Left ventricle myocardium inferior (tissue), 1 donor: ENCODE measurements around the gene ADAP1. TPM values are rescaled to one million over a fixed set of nuclear protein-coding genes. Genes with fewer than 3 reads are reported as not detected.

Experiments used
- DNase-seq: peaks from one replicate; pipeline ENCODE4 v3.0.0-alpha.2; 2020
- H3K27ac ChIP-seq: fragments of 200-600 bp; replicated peaks from 2 replicates; pipeline ENCODE4 v1.8.0; 2021
- H3K27me3 ChIP-seq: fragments of 200-600 bp; 2 replicates; pipeline ENCODE4 v1.8.0; 2021; ENCODE audit warnings: low read depth
- H3K36me3 ChIP-seq: fragments of 200-600 bp; 2 replicates; pipeline ENCODE4 v1.8.0; 2021
- H3K4me1 ChIP-seq: fragments of 200-600 bp; 2 replicates; pipeline ENCODE4 v1.8.0; 2021
- H3K4me3 ChIP-seq: fragments of 200-600 bp; 2 replicates; pipeline ENCODE4 v1.8.0; 2021; ENCODE audit warnings: mild to moderate bottlenecking, moderate library complexity
- H3K9me3 ChIP-seq: fragments of 200-600 bp; replicated peaks from 2 replicates; pipeline ENCODE4 v1.8.0; 2021
- CTCF ChIP-seq: fragments of 200-600 bp; IDR thresholded peaks from 2 replicates; pipeline ENCODE4 v1.8.0; 2021; ENCODE audit warnings: antibody characterized with exemption, mild to moderate bottlenecking, borderline replicate concordance
- intact Hi-C: fragments of 100-400 bp; cut with micrococcal nuclease; formaldehyde crosslinking; loops from one replicate; pipeline ENCODE4 v1.11.0; 2022
- total RNA-seq: library from RNA; stranded (reverse); fragmentation: NEBNext Ultra II Directional; extraction: Animal tissue kit (Norgen Biotek cat#: 25700); gene quantifications from one replicate; pipeline ENCODE4 v1.2.1, GENCODE V29; 2021
- donor health status: DM: no; HTN: yes; CAD: no; lungs with severe emphysema.

Gene ADAP1
- total RNA-seq, 1 donor from 2014 or later = 8.4 TPM

- no peak overlapping the region for H3K4me3 ChIP-seq
- peaks cover 17% of the 10 kb centered on the region for H3K4me1 ChIP-seq
- TF ChIP-seq CTCF = no peak
- DNase-seq = no peak
- H3K27ac ChIP-seq = no peak overlapping the region
- H3K36me3 ChIP-seq = peaks cover 92% of the 10 kb centered on the region
- H3K9me3 ChIP-seq = no peaks in the 10 kb centered on the region
- no peaks in the 10 kb centered on the region for H3K27me3 ChIP-seq
- intact Hi-C loops = no loop called here
These were observed 105.3 kb downstream of the ADAP1 start for GRCh38 chr7:849145-849544.

Other genes with a start within 250 kb of the ADAP1 start
- gene DNAAF5, start 228.0 kb downstream of the ADAP1 start, total RNA-seq = 18.1 TPM
- 14.2 TPM for gene PRKAR1B, start 227.4 kb downstream of the ADAP1 start, total RNA-seq
- gene SUN1, start 122.2 kb downstream of the ADAP1 start, total RNA-seq = 183 TPM
- gene GET4, start 78.1 kb downstream of the ADAP1 start, total RNA-seq = 22.9 TPM
- 8.5 TPM for gene COX19, start 20.9 kb upstream of the ADAP1 start, total RNA-seq
- gene CYP2W1, start 28.5 kb upstream of the ADAP1 start, total RNA-seq = not detected
- 29.8 TPM for gene GPR146, start 89.9 kb upstream of the ADAP1 start, total RNA-seq
- 3.0 TPM for gene GPER1, start 133.4 kb upstream of the ADAP1 start, total RNA-seq
- gene ZFAND2A, start 205.5 kb upstream of the ADAP1 start, total RNA-seq = 6.6 TPM